ENCODE measurements around the gene CXCL10.

CXCL10 gene

GRCh38 chr4:76028350-76028765 lies 5.1 kb upstream of the CXCL10 start:
- WGBS, 2 experiments (ENCODE audit: insufficient coverage in 2 of 2): 89 to 96% methylated on average over 3 to 4 of the region's 6 CpGs
- no peak overlapping the region for H3K4me3 ChIP-seq (ENCODE audit: extremely low read depth, insufficient read depth, low read length, poor library complexity, severe bottlenecking)
- H3K9me3 ChIP-seq (ENCODE audit: control insufficient read depth, low read length): no peaks in the 10 kb centered on the region
- H3K36me3 ChIP-seq (ENCODE audit: control insufficient read depth, insufficient read depth, low read length): no peaks in the 10 kb centered on the region
- H3K27ac ChIP-seq (ENCODE audit: low read depth, low read length, severe bottlenecking): no peak overlapping the region
- H3K4me1 ChIP-seq (ENCODE audit: control insufficient read depth, insufficient read depth, low read length, poor library complexity, severe bottlenecking): no peaks in the 10 kb centered on the region

GRCh38 chr4:76024065-76024464 lies 768 bp upstream of the CXCL10 start:
- no peak overlapping the region for H3K4me3 ChIP-seq (ENCODE audit: extremely low read depth, insufficient read depth, low read length, poor library complexity, severe bottlenecking)
- 91 to 93% methylated on average over 4 of the region's 4 CpGs for WGBS, 2 experiments (ENCODE audit: insufficient coverage in 2 of 2)
- no peaks in the 10 kb centered on the region for H3K4me1 ChIP-seq (ENCODE audit: control insufficient read depth, insufficient read depth, low read length, poor library complexity, severe bottlenecking)
- no peaks in the 10 kb centered on the region for H3K9me3 ChIP-seq (ENCODE audit: control insufficient read depth, low read length)
- no peaks in the 10 kb centered on the region for H3K36me3 ChIP-seq (ENCODE audit: control insufficient read depth, insufficient read depth, low read length)
- no peak overlapping the region for H3K27ac ChIP-seq (ENCODE audit: low read depth, low read length, severe bottlenecking)

GRCh38 chr4:76022677-76023076 lies 620 bp downstream of the CXCL10 start:
- 69 to 86% methylated on average over 1 to 2 of the region's 2 CpGs for WGBS, 2 experiments (ENCODE audit: insufficient coverage in 2 of 2)
- no peak overlapping the region for H3K27ac ChIP-seq (ENCODE audit: low read depth, low read length, severe bottlenecking)
- no peak overlapping the region for H3K4me3 ChIP-seq (ENCODE audit: extremely low read depth, insufficient read depth, low read length, poor library complexity, severe bottlenecking)
- H3K36me3 ChIP-seq (ENCODE audit: control insufficient read depth, insufficient read depth, low read length): no peaks in the 10 kb centered on the region
- no peaks in the 10 kb centered on the region for H3K9me3 ChIP-seq (ENCODE audit: control insufficient read depth, low read length)
- no peaks in the 10 kb centered on the region for H3K4me1 ChIP-seq (ENCODE audit: control insufficient read depth, insufficient read depth, low read length, poor library complexity, severe bottlenecking)

GRCh38 chr4:76022031-76022430 lies 1.3 kb downstream of the CXCL10 start:
- no peaks in the 10 kb centered on the region for H3K9me3 ChIP-seq (ENCODE audit: control insufficient read depth, low read length)
- 94 to 100% methylated on average over 2 to 3 of the region's 4 CpGs for WGBS, 2 experiments (ENCODE audit: insufficient coverage in 2 of 2)
- no peak overlapping the region for H3K27ac ChIP-seq (ENCODE audit: low read depth, low read length, severe bottlenecking)

GRCh38 chr4:76017056-76017686 lies 6.1 kb downstream of the CXCL10 start:
- Histone ChIP-seq H3K4me1 (ENCODE audit: control insufficient read depth, insufficient read depth, low read length, poor library complexity, severe bottlenecking) (no peaks in the 10 kb centered on the region), H3K36me3 (ENCODE audit: control insufficient read depth, insufficient read depth, low read length) (no peaks in the 10 kb centered on the region), H3K9me3 (ENCODE audit: control insufficient read depth, low read length) (no peaks in the 10 kb centered on the region), H3K27ac (ENCODE audit: low read depth, low read length, severe bottlenecking) (no peak overlapping the region), H3K4me3 (ENCODE audit: extremely low read depth, insufficient read depth, low read length, poor library complexity, severe bottlenecking) (no peak overlapping the region)
- WGBS, 2 experiments (ENCODE audit: insufficient coverage in 2 of 2): 100% methylated on average over 1 of the region's 3 CpGs

More at GRCh38 chr4:76022031-76022430, 1.3 kb downstream of the CXCL10 start:
- Histone ChIP-seq H3K4me1 (ENCODE audit: control insufficient read depth, insufficient read depth, low read length, poor library complexity, severe bottlenecking) (no peaks in the 10 kb centered on the region), H3K36me3 (ENCODE audit: control insufficient read depth, insufficient read depth, low read length) (no peaks in the 10 kb centered on the region), H3K4me3 (ENCODE audit: extremely low read depth, insufficient read depth, low read length, poor library complexity, severe bottlenecking) (no peak overlapping the region)

GRCh38 chr4:76016393-76016792 lies 6.9 kb downstream of the CXCL10 start:
- H3K27ac ChIP-seq (ENCODE audit: low read depth, low read length, severe bottlenecking): no peak overlapping the region

GRCh38 chr4:76013540-76013939 lies 9.8 kb downstream of the CXCL10 start:
- H3K9me3 ChIP-seq (ENCODE audit: control insufficient read depth, low read length): no peaks in the 10 kb centered on the region
- H3K4me1 ChIP-seq (ENCODE audit: control insufficient read depth, insufficient read depth, low read length, poor library complexity, severe bottlenecking): peaks cover 3% of the 10 kb centered on the region
- no peak overlapping the region for H3K27ac ChIP-seq (ENCODE audit: low read depth, low read length, severe bottlenecking)
- no peaks in the 10 kb centered on the region for H3K36me3 ChIP-seq (ENCODE audit: control insufficient read depth, insufficient read depth, low read length)
- WGBS, 2 experiments (ENCODE audit: insufficient coverage in 2 of 2): no CpG with 5 or more reads among the region's 1 CpG
- H3K4me3 ChIP-seq (ENCODE audit: extremely low read depth, insufficient read depth, low read length, poor library complexity, severe bottlenecking): no peak overlapping the region

More at GRCh38 chr4:76016393-76016792, 6.9 kb downstream of the CXCL10 start:
- H3K36me3 ChIP-seq (ENCODE audit: control insufficient read depth, insufficient read depth, low read length): no peaks in the 10 kb centered on the region
- no peak overlapping the region for H3K4me3 ChIP-seq (ENCODE audit: extremely low read depth, insufficient read depth, low read length, poor library complexity, severe bottlenecking)
- WGBS, 2 experiments (ENCODE audit: insufficient coverage in 2 of 2): 80 to 94% methylated on average over 1 to 2 of the region's 2 CpGs
- H3K4me1 ChIP-seq (ENCODE audit: control insufficient read depth, insufficient read depth, low read length, poor library complexity, severe bottlenecking): peaks cover 3% of the 10 kb centered on the region
- no peaks in the 10 kb centered on the region for H3K9me3 ChIP-seq (ENCODE audit: control insufficient read depth, low read length)

GRCh38 chr4:76012388-76012801 lies 10.9 kb downstream of the CXCL10 start:
- no CpG with 5 or more reads among the region's 1 CpG for WGBS, 2 experiments (ENCODE audit: insufficient coverage in 2 of 2)
- H3K36me3 ChIP-seq (ENCODE audit: control insufficient read depth, insufficient read depth, low read length): no peaks in the 10 kb centered on the region

GRCh38 chr4:76011700-76012387 lies 11.5 kb downstream of the CXCL10 start:
- 69 to 81% methylated on average over 10 of the region's 13 CpGs for WGBS, 2 experiments (ENCODE audit: insufficient coverage in 2 of 2)
- H3K36me3 ChIP-seq (ENCODE audit: control insufficient read depth, insufficient read depth, low read length): no peaks in the 10 kb centered on the region
- peak overlapping the region; percentile 3 for H3K27ac ChIP-seq (ENCODE audit: low read depth, low read length, severe bottlenecking)

More at GRCh38 chr4:76012388-76012801, 10.9 kb downstream of the CXCL10 start:
- no peak overlapping the region for H3K4me3 ChIP-seq (ENCODE audit: extremely low read depth, insufficient read depth, low read length, poor library complexity, severe bottlenecking)
- H3K4me1 ChIP-seq (ENCODE audit: control insufficient read depth, insufficient read depth, low read length, poor library complexity, severe bottlenecking): peaks cover 3% of the 10 kb centered on the region
- peak overlapping the region; percentile 3 for H3K27ac ChIP-seq (ENCODE audit: low read depth, low read length, severe bottlenecking)
- H3K9me3 ChIP-seq (ENCODE audit: control insufficient read depth, low read length): no peaks in the 10 kb centered on the region

GRCh38 chr4:76011018-76011670 lies 12.2 kb downstream of the CXCL10 start:
- WGBS, 2 experiments (ENCODE audit: insufficient coverage in 2 of 2): 92 to 94% methylated on average over 29 to 31 of the region's 31 CpGs
- H3K9me3 ChIP-seq (ENCODE audit: control insufficient read depth, low read length): no peaks in the 10 kb centered on the region
- H3K4me3 ChIP-seq (ENCODE audit: extremely low read depth, insufficient read depth, low read length, poor library complexity, severe bottlenecking): no peak overlapping the region
- no peak overlapping the region for H3K27ac ChIP-seq (ENCODE audit: low read depth, low read length, severe bottlenecking)
- peaks cover 3% of the 10 kb centered on the region for H3K4me1 ChIP-seq (ENCODE audit: control insufficient read depth, insufficient read depth, low read length, poor library complexity, severe bottlenecking)
- H3K36me3 ChIP-seq (ENCODE audit: control insufficient read depth, insufficient read depth, low read length): no peaks in the 10 kb centered on the region

More at GRCh38 chr4:76011700-76012387, 11.5 kb downstream of the CXCL10 start:
- Histone ChIP-seq H3K4me1 (ENCODE audit: control insufficient read depth, insufficient read depth, low read length, poor library complexity, severe bottlenecking) (peaks cover 3% of the 10 kb centered on the region), H3K4me3 (ENCODE audit: extremely low read depth, insufficient read depth, low read length, poor library complexity, severe bottlenecking) (no peak overlapping the region), H3K9me3 (ENCODE audit: control insufficient read depth, low read length) (no peaks in the 10 kb centered on the region)

Measured in mesodermal cell (in vitro differentiated cells).